ENCODE results near the gene ST6GALNAC4. TPM values are rescaled to one million over a fixed set of nuclear protein-coding genes. Genes with fewer than 3 reads are reported as not detected.

Gene ST6GALNAC4
- total RNA-seq, 1 donor from 2014 or later: 27.4 TPM

GRCh38 chr9:127942216-127943010, 25.6 kb upstream of the ST6GALNAC4 start:
- DNase-seq (ENCODE audit: low read depth): no peak
- H3K4me3 ChIP-seq (ENCODE audit: low read depth, low read length): no peak overlapping the region
- peak; percentile 81 for TF ChIP-seq CTCF (conservative IDR thresholded peaks at IDR 0.05; ENCODE audit: low read depth, low read length)

GRCh38 chr9:127941961-127942215, 25.0 kb upstream of the ST6GALNAC4 start:
- no peak for DNase-seq (ENCODE audit: low read depth)
- TF ChIP-seq CTCF (conservative IDR thresholded peaks at IDR 0.05; ENCODE audit: low read depth, low read length): no peak
- H3K4me3 ChIP-seq (ENCODE audit: low read depth, low read length): no peak overlapping the region

GRCh38 chr9:127941062-127941960, 24.5 kb upstream of the ST6GALNAC4 start:
- no peak overlapping the region for H3K4me3 ChIP-seq (ENCODE audit: low read depth, low read length)
- no peak for TF ChIP-seq CTCF (conservative IDR thresholded peaks at IDR 0.05; ENCODE audit: low read depth, low read length)
- no peak for DNase-seq (ENCODE audit: low read depth)

GRCh38 chr9:127940593-127940992, 23.8 kb upstream of the ST6GALNAC4 start:
- DNase-seq (ENCODE audit: low read depth): no peak
- TF ChIP-seq CTCF (conservative IDR thresholded peaks at IDR 0.05; ENCODE audit: low read depth, low read length): no peak
- no peak overlapping the region for H3K4me3 ChIP-seq (ENCODE audit: low read depth, low read length)

- TF ChIP-seq CTCF (conservative IDR thresholded peaks at IDR 0.05; ENCODE audit: low read depth, low read length): no peak
- no peak for DNase-seq (ENCODE audit: low read depth)
- peak overlapping the region; percentile 96 for H3K4me3 ChIP-seq (ENCODE audit: low read depth, low read length)
Measured at GRCh38 chr9:127938298-127938690, 21.5 kb upstream of the ST6GALNAC4 start.

- peak within 1 kb of the TSS; percentile 96 for H3K4me3 ChIP-seq (ENCODE audit: low read depth, low read length)
- no peak for DNase-seq (ENCODE audit: low read depth)
- no peak for TF ChIP-seq CTCF (conservative IDR thresholded peaks at IDR 0.05; ENCODE audit: low read depth, low read length)
Measured at GRCh38 chr9:127937388-127938297, 20.8 kb upstream of the ST6GALNAC4 start, which contains the start of gene DPM2. Gene DPM2, minus strand, starts transcription at chr9:127937854. Its CDS starts 34 bp downstream, at chr9:127937820.
